Endothelial cell of umbilical vein (primary cell): ENCODE data around the gene ZNF253.

Source experiments
- EZH2 ChIP-seq: IDR thresholded peaks from 2 replicates; pipeline ENCODE4 v1.6.1; 2012; ENCODE audit warnings: borderline replicate concordance, low read depth, mild to moderate bottlenecking, moderate library complexity, low read length, inconsistent platforms; ENCODE audit not compliant: severe bottlenecking
- POLR2A ChIP-seq: IDR thresholded peaks from 2 replicates; pipeline ENCODE4 v1.6.1; 2012; ENCODE audit warnings: low read depth, mild to moderate bottlenecking, control low read depth, low read length

- TF ChIP-seq EZH2 (no peak), POLR2A (no peak)
Measured at GRCh38 chr19:19817357-19817756, 48.3 kb upstream of the ZNF253 start.
